Measurements from ENCODE around the gene MYO3A. TPM values are rescaled to one million over a fixed set of nuclear protein-coding genes. Genes with fewer than 3 reads are reported as not detected.

Gene MYO3A
- total RNA-seq, 2 donors from 2014 or later: 33.9 to 37.6 TPM

GRCh38 chr10:26220901-26221300, 286.9 kb downstream of the MYO3A start:
- Histone ChIP-seq H3K9ac (ENCODE audit: extremely low read depth, low read length, poor library complexity, severe bottlenecking) (no peak overlapping the region), H3K36me3 (ENCODE audit: control insufficient read depth, insufficient read depth, low read length) (no peaks in the 10 kb centered on the region), H3K4me3 (ENCODE audit: low read length) (no peak overlapping the region), H3K9me3 (ENCODE audit: control insufficient read depth, low read length) (no peaks in the 10 kb centered on the region), H3K4me1 (ENCODE audit: control insufficient read depth, insufficient read depth, low read length) (peaks cover 25% of the 10 kb centered on the region), H3K27me3 (ENCODE audit: control insufficient read depth, insufficient read depth, low read length, poor library complexity, severe bottlenecking) (peaks cover 55% of the 10 kb centered on the region), H3K27ac (ENCODE audit: low read depth, low read length) (no peak overlapping the region)
- no peak overlapping the region for H3K4me3 Mint-ChIP-seq
- DNase-seq: no peak
- no peaks in the 10 kb centered on the region for H3K36me3 Mint-ChIP-seq (ENCODE audit: low read depth)
- peaks cover 2% of the 10 kb centered on the region for H3K27me3 Mint-ChIP-seq (ENCODE audit: insufficient read depth)
- H3K4me1 Mint-ChIP-seq: peaks cover 31% of the 10 kb centered on the region
- no peak for TF ChIP-seq CTCF (conservative IDR thresholded peaks at IDR 0.05)
- no peak overlapping the region for H3K27ac Mint-ChIP-seq
- no peaks in the 10 kb centered on the region for H3K9me3 Mint-ChIP-seq

- H3K9me3 Mint-ChIP-seq: no peaks in the 10 kb centered on the region
- Histone ChIP-seq H3K36me3 (ENCODE audit: control insufficient read depth, insufficient read depth, low read length) (no peaks in the 10 kb centered on the region), H3K4me3 (ENCODE audit: low read length) (no peak overlapping the region), H3K9ac (ENCODE audit: extremely low read depth, low read length, poor library complexity, severe bottlenecking) (no peak overlapping the region), H3K27ac (ENCODE audit: low read depth, low read length) (no peak overlapping the region), H3K9me3 (ENCODE audit: control insufficient read depth, low read length) (no peaks in the 10 kb centered on the region), H3K27me3 (ENCODE audit: control insufficient read depth, insufficient read depth, low read length, poor library complexity, severe bottlenecking) (peaks cover 49% of the 10 kb centered on the region), H3K4me1 (ENCODE audit: control insufficient read depth, insufficient read depth, low read length) (peaks cover 24% of the 10 kb centered on the region)
- TF ChIP-seq CTCF (conservative IDR thresholded peaks at IDR 0.05): no peak
- peaks cover 5% of the 10 kb centered on the region for H3K27me3 Mint-ChIP-seq (ENCODE audit: insufficient read depth)
- DNase-seq: peak; percentile 64
- H3K4me1 Mint-ChIP-seq: peaks cover 27% of the 10 kb centered on the region
- H3K36me3 Mint-ChIP-seq (ENCODE audit: low read depth): no peaks in the 10 kb centered on the region
- no peak overlapping the region for H3K27ac Mint-ChIP-seq
- H3K4me3 Mint-ChIP-seq: no peak overlapping the region
- WGBS, 2 experiments (ENCODE audit: insufficient coverage in 1 of 2, insufficient read length in 1 of 2): 80 to 81% methylated on average over 8 to 9 of the region's 9 CpGs
Measured at GRCh38 chr10:26221541-26221940, 287.5 kb downstream of the MYO3A start.

DNA sequence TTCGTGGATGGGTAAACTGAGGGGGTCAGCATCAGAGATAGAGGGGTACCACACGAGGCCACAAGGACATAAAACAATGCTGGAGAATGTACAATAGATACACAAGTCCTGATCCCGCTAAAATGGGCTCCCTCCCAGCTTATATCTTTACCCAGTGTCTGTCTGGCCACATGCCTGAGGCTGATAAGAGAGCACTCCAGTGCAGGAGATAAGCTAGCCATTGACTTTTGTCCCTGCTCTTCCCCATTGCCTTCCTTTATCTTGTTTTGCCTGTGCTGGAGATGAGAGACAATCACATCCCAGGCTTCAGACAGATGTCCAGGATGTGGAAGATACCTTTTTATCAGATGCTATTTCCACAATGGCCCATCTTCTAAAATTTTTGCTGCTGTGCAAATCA, 288.5 kb downstream of the MYO3A start:
- H3K27ac Mint-ChIP-seq: no peak overlapping the region
- WGBS, 2 experiments (ENCODE audit: insufficient coverage in 1 of 2, insufficient read length in 1 of 2): 80 to 86% methylated on average over 3 of the region's 3 CpGs

More for the DNA sequence above, 288.5 kb downstream of the MYO3A start:
- no peaks in the 10 kb centered on the region for H3K9me3 ChIP-seq (ENCODE audit: control insufficient read depth, low read length)
- peaks cover 22% of the 10 kb centered on the region for H3K4me1 ChIP-seq (ENCODE audit: control insufficient read depth, insufficient read depth, low read length)
- no peaks in the 10 kb centered on the region for H3K36me3 ChIP-seq (ENCODE audit: control insufficient read depth, insufficient read depth, low read length)
- no peak overlapping the region for H3K9ac ChIP-seq (ENCODE audit: extremely low read depth, low read length, poor library complexity, severe bottlenecking)
- Mint-ChIP-seq H3K4me3 (no peak overlapping the region), H3K27me3 (ENCODE audit: insufficient read depth) (peaks cover 5% of the 10 kb centered on the region), H3K4me1 (peaks cover 19% of the 10 kb centered on the region), H3K9me3 (no peaks in the 10 kb centered on the region), H3K36me3 (ENCODE audit: low read depth) (no peaks in the 10 kb centered on the region)
- peak; percentile 46 for DNase-seq
- no peak for TF ChIP-seq CTCF (conservative IDR thresholded peaks at IDR 0.05)
- no peak overlapping the region for H3K27ac ChIP-seq (ENCODE audit: low read depth, low read length)
- H3K27me3 ChIP-seq (ENCODE audit: control insufficient read depth, insufficient read depth, low read length, poor library complexity, severe bottlenecking): peaks cover 38% of the 10 kb centered on the region
- H3K4me3 ChIP-seq (ENCODE audit: low read length): no peak overlapping the region

Measured in endodermal cell (in vitro differentiated cells).